Lung (tissue), 14 donors: Measurements from ENCODE around the gene HSFX3. TPM values are rescaled to one million over a fixed set of nuclear protein-coding genes. Genes with fewer than 3 reads are reported as not detected.
"Not testable (repeated sequence)": the region's sequence is repeated elsewhere in the genome, so short reads cannot be mapped to it uniquely, and the experiment has no call there.

Source experiments
- ATAC-seq: fragments of 200-7000 bp; cut with Tn5 transposase; one replicate; pipeline ENCODE4 v1.9.1; 2020; ENCODE audit warnings: moderate number of reproducible peaks; ENCODE audit not compliant: insufficient read depth, low FRiP score
- DNase-seq, 3 donors: peaks; one replicate each; pipeline ENCODE4 v3.0.0-alpha.2; 2013 to 2017
- H3K27ac ChIP-seq, 2 donors: one replicate each; pipeline ENCODE4 v1.5.1; 2013; ENCODE audit warnings: mild to moderate bottlenecking in 2 of 2, moderate library complexity in 2 of 2, control low read depth in 1 of 2, inconsistent platforms in 1 of 2, low read depth in 1 of 2, low read length in 1 of 2
- H3K27me3 ChIP-seq, 3 donors: one replicate each; pipeline ENCODE4 v1.5.1; 2013; ENCODE audit warnings: low read length in 2 of 3; ENCODE audit not compliant: control insufficient read depth in 3 of 3, insufficient read depth in 3 of 3
- H3K36me3 ChIP-seq, 4 donors: one replicate each; pipeline ENCODE4 v1.5.1; 2013; ENCODE audit warnings: low read length in 4 of 4, mild to moderate bottlenecking in 1 of 4, moderate library complexity in 1 of 4; ENCODE audit not compliant: control insufficient read depth in 4 of 4, insufficient read depth in 4 of 4
- H3K4me1 ChIP-seq, 5 donors: one replicate each; pipeline ENCODE4 v1.5.1; 2013; ENCODE audit warnings: low read length in 5 of 5, mild to moderate bottlenecking in 2 of 5, moderate library complexity in 1 of 5; ENCODE audit not compliant: control insufficient read depth in 5 of 5, insufficient read depth in 5 of 5
- H3K4me3 ChIP-seq: one replicate; pipeline ENCODE4 v1.5.1; 2013; ENCODE audit warnings: mild to moderate bottlenecking, control low read depth, moderate library complexity
- H3K9ac ChIP-seq, 2 donors: one replicate each; pipeline ENCODE4 v1.5.1; 2013; ENCODE audit warnings: low read length in 2 of 2, control low read depth in 1 of 2; ENCODE audit not compliant: insufficient read depth in 1 of 2
- H3K9me3 ChIP-seq, 4 donors: one replicate each; pipeline ENCODE4 v1.5.1; 2013; ENCODE audit warnings: low read length in 3 of 4, mild to moderate bottlenecking in 1 of 4, moderate library complexity in 1 of 4; ENCODE audit not compliant: control insufficient read depth in 4 of 4, insufficient read depth in 3 of 4
- WGBS, 2 donors: extraction: QIAGEN DNeasy Blood & Tissue Kit; methylation state at CpG; one replicate each; pipeline ENCODE4 v1.1.7; 2013; 5-methylcytosine and 5-hydroxymethylcytosine counted together
- long read RNA-seq, 5 donors: transcript quantifications; one replicate each; lab custom pipeline, GENCODE V29; 2026
- polyA plus RNA-seq, 2 donors: library from polyadenylated mRNA; stranded (reverse); fragments of 200-250 nt; gene quantifications; one replicate each; pipeline ENCODE4 v1.2.1, GENCODE V29; 2013
- total RNA-seq, 2 donors: library from RNA; depleted of rRNA in 1 of 2; stranded (reverse); fragments of >200 nt in 1 of 2; gene quantifications; one replicate each; pipeline ENCODE4 v1.2.1, GENCODE V29; 2014 to 2021
- donor health status: Bipolar disorder and iron deficiency.
- donor health status: healthy.
- donor health status: DM: yes; HTN: yes; CAD: no.

Gene HSFX3
- total RNA-seq: not detected
- polyA plus RNA-seq: not detected
- long read RNA-seq, donor 1: 0 reads
- long read RNA-seq, donor 2: 0 reads
- long read RNA-seq, donor 3: 0 reads
- long read RNA-seq, donor 4: 0 reads
- long read RNA-seq, donor 5: 0 reads

DNA sequence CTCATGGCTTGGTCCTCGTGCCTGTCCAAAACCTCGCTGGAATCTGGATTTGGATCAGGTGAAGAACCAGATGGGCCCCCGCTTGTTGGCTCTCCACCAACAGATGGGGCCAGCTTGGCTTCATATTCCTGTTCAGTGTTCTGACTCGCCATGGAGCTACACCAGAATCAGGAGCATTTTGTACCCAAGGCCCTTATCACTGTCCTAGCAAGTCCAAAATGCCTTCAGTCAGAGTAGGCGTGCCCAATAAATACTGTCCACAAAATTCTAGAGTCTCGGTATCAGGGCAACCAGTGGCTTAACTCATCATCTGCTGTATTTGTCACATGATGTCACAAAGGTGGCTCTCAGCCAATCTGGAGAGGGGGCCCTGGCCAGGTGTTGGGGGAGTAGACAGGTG lies at the start of gene HSFX3:
Gene HSFX3 (minus strand): TSS at position 224 of the 400 bp plus-strand sequence. CDS start 72 bp downstream, at position 152.
- not testable (repeated sequence) for DNase-seq, H3K27ac ChIP-seq, H3K27me3 ChIP-seq, H3K36me3 ChIP-seq, H3K4me1 ChIP-seq, H3K4me3 ChIP-seq, H3K9ac ChIP-seq, H3K9me3 ChIP-seq, ATAC-seq
- 80% methylated on average over 1 of the region's 6 CpGs; no CpG with 5 or more reads in 1 of the 2 donors for WGBS, 2 donors

GRCh38 chrX:149598603-149599002 lies 48.9 kb upstream of the HSFX3 start:
- not testable (repeated sequence) for DNase-seq, H3K27ac ChIP-seq, H3K27me3 ChIP-seq, H3K9ac ChIP-seq, ATAC-seq, H3K36me3 ChIP-seq, H3K4me3 ChIP-seq, H3K4me1 ChIP-seq, H3K9me3 ChIP-seq
- WGBS, 2 donors: 25 to 47% methylated on average over 3 of the region's 11 CpGs

DNA sequence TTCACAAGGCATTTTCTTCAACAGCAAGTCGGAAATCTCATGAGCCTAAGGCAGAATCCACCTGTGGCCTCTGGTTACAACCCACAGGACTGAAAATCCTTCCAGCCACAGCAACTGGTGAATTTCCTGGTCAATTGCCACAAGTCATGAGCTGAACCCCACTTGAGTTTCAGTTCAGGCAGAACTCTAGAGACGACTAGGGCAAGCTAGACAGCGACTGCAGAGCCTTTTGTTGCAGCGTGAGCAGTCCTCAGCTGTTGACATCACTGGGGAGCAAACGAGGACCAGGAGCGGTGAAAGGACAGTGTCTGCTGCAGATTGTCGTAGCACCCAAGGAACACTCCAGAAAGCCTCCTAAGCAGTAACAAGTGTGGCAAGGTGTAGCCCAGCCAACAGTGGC lies 46.2 kb upstream of the HSFX3 start:
- no CpG with 5 or more reads among the region's 7 CpGs for WGBS, 2 donors
- H3K27me3 ChIP-seq, DNase-seq, H3K36me3 ChIP-seq, H3K4me1 ChIP-seq, ATAC-seq, H3K9ac ChIP-seq, H3K4me3 ChIP-seq, H3K27ac ChIP-seq, H3K9me3 ChIP-seq: not testable (repeated sequence)

DNA sequence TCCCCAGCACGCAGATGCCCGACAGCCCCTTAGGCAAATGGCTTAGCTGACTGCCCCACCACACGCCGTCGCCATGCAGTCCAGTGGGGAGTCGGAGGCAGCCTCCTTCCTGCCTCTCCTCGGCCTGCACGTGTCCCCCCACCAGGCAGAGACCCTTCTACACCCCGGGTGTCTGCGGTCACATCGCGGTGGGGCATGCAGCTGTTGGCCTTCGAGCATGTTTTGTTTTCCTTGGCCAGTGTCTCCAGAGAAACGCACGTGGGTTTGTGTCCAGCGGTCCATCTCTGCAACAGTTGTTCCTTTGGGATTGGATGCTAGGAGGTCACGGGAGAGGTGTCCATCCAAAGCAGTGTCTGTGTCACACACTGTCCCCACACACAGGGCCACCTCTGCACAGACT lies 45.5 kb upstream of the HSFX3 start, which contains the start of gene HSFX2:
Gene HSFX2 (minus strand): TSS at position 101 of the 400 bp plus-strand sequence. CDS start 614 bp downstream, outside the sequence.
- not testable (repeated sequence) for H3K9me3 ChIP-seq, H3K4me1 ChIP-seq, H3K27ac ChIP-seq, H3K27me3 ChIP-seq, DNase-seq, H3K4me3 ChIP-seq, H3K36me3 ChIP-seq, H3K9ac ChIP-seq, ATAC-seq
- WGBS, 2 donors: no CpG with 5 or more reads among the region's 17 CpGs

- H3K27me3 ChIP-seq, H3K4me1 ChIP-seq, DNase-seq, H3K9ac ChIP-seq, H3K4me3 ChIP-seq, ATAC-seq, H3K27ac ChIP-seq, H3K9me3 ChIP-seq, H3K36me3 ChIP-seq: not testable (repeated sequence)
- no CpG with 5 or more reads among the region's 7 CpGs for WGBS, 2 donors
Observed at GRCh38 chrX:149590993-149591392, 41.3 kb upstream of the HSFX3 start.

DNA sequence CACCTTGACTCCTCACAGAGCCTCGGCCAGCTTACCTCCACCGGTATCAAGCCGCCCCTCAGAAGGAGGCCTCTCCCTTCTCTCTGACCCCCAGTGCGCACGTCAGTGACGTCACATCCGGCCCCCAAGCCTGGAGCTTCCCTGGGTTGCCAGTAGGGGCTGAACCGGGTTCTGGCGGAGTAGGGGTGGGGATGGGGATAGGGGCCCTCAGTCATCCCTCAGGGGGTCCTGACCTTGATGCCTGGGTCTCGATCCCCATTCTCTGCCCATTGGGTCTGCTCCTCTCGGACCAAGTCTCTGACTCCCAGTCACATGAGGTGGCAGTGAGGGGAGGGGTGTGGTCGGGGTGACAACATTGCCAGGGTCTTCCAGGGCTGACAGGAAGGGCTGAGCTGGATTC lies 37.6 kb upstream of the HSFX3 start, which contains the start of gene MAGEA9B:
Gene MAGEA9B (minus strand): TSS at position 101 of the 400 bp plus-strand sequence. CDS start 4,280 bp downstream, outside the sequence.
- H3K4me3 ChIP-seq, H3K9me3 ChIP-seq, ATAC-seq, H3K4me1 ChIP-seq, DNase-seq, H3K27me3 ChIP-seq, H3K9ac ChIP-seq, H3K36me3 ChIP-seq, H3K27ac ChIP-seq: not testable (repeated sequence)
- WGBS, 2 donors: no CpG with 5 or more reads among the region's 12 CpGs

DNA sequence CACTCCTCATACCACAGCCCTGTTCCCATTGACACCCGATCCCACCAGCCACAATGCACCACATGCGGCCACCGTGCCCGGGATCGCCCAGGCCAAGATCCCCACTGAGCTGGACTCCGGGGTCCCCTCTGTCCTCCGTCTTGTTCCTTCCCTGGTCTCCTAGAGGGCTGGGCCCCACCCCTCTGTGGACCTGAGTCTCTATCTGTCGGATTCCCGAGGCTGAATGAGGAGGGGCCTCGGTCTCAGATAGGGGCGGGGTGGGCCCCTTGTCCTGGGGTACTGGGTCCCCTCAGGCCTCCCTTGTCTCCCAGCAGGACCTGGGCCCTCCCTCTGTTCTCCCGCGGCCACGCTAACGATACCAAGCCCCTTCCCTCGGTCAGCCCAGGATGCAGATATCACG lies 35.9 kb upstream of the HSFX3 start:
- H3K36me3 ChIP-seq, H3K27me3 ChIP-seq, H3K4me1 ChIP-seq, H3K9me3 ChIP-seq, H3K9ac ChIP-seq, H3K4me3 ChIP-seq, H3K27ac ChIP-seq, ATAC-seq, DNase-seq: not testable (repeated sequence)
- WGBS, 2 donors: 87 to 88% methylated on average over 3 to 6 of the region's 17 CpGs

- H3K4me3 ChIP-seq, H3K27me3 ChIP-seq, H3K4me1 ChIP-seq, H3K9ac ChIP-seq, H3K9me3 ChIP-seq, H3K36me3 ChIP-seq, ATAC-seq, DNase-seq, H3K27ac ChIP-seq: not testable (repeated sequence)
- WGBS, 2 donors: no CpG with 5 or more reads among the region's 1 CpG
Observed at GRCh38 chrX:149573456-149573855, 23.7 kb upstream of the HSFX3 start.
